Esophagus mucosa (tissue), 1 donor: Measurements from ENCODE around the gene KRTAP10-2. TPM values are rescaled to one million over a fixed set of nuclear protein-coding genes. Genes with fewer than 3 reads are reported as not detected.

Experiments
- ATAC-seq: fragments of 200-7000 bp; cut with Tn5 transposase; one replicate; pipeline ENCODE4 v1.9.1; 2020
- total RNA-seq: library from RNA; stranded (reverse); gene quantifications from one replicate; pipeline ENCODE4 v1.2.4, GENCODE V29; 2023
- donor health status: DM: yes; HTN: yes; CAD: no.

The KRTAP10-2 gene
- total RNA-seq, 1 donor from 2014 or later: not detected

DNA sequence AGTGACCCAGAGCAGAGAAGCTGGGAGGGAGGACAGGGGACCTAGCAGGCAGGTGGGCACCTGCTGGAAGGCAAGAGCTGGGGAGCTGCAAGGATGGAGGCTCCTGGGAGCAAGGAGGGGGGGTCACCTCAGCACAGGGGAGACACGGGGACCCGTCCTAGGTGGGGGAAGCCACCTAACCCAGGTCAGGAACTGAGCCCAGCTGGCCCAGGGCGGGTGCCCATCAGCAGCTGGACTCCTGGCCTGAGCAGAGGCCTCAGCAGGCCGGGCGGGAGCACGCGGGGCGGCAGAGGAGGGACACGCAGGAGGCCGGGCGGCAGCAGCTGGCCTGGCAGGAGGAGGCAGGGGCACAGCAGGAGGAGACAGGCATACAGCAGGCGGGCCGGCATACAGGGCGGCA is 12.3 kb downstream of the KRTAP10-2 start:
- no peak for ATAC-seq

DNA sequence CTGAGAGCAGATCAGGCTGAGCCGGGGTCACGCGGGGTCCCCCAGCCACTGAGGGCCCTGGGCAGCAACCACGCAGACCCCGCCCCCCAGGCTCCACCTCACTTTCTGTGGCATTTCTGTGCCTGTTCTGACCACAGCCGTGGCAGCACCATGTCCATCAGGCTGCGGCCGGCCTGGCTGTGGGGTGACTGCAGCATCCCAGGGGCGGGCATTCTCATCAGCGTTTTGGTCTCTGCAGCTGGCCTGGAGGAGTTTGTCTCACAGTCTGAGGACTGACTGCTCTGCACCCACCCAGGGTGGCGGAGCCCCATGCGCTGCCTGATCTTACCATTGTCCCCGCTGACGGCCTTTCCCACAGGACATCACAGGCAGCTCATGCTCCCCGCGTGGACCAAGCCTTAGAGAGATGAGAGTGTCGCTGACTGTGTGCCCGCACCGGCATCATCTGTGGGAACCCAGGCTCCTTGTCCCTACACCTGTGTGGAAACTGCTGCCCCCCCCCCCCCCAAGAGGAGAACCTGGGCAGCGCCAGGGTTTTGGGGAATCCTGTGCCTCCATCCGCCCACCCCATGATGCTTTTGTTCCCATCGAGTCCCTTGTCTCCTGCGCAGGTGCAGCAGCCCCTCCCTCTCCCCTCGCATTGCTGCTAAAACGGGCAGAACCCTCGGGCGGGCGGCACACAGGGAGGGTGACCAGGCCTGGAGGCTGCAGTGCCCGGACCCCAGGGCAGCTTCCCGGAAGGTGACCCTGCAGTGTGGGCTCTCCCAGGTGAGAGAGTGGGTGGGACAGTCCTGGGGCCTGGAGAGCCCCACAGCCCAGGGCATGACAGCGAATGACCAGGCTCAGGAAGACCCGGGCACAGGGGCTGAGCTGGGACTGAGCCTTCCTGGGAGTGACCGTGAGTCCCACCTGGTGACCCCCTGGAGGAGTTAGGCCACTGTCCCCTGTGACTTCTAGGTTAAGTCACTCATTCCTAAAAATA is 13.1 kb downstream of the KRTAP10-2 start:
- no peak for ATAC-seq

DNA sequence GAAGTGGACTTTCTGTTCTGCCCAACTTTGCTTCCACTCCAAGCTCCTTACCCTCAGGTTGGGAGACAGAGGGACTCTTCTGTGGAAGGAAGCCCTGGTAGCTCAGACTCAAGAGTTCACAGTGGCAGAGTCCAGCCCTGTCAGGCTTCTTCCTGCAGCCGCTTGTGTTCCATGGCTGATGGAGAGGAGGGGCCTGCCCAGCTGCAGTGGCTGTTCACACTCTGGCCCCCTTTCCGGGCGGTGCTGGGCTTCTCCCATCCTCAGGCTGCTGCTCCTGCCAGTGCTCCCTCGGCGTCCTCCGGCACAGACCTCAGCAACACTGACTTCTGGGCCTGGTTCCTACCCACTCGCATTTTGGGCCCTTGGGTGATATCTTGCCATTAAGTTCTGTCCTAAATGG is 15.3 kb downstream of the KRTAP10-2 start:
- ATAC-seq: no peak

DNA sequence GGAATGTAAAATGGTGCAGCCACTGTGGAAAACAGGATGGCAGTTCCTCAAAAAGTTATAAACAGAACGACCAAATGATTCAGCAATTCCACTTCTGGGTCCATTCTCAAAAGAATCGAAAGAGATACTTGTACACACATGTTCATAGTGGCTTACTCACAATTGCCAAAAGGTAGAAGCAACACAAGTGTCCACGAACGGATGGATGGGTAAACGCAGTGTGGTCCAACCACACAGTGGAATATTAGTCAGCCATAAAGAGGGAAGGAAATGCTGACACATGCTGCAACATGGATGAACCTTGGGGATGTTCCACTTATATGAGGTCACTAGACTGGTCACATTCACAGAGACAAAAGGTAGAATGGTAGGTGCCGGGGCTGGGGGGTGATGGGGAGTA is 16.6 kb downstream of the KRTAP10-2 start:
- no peak for ATAC-seq

DNA sequence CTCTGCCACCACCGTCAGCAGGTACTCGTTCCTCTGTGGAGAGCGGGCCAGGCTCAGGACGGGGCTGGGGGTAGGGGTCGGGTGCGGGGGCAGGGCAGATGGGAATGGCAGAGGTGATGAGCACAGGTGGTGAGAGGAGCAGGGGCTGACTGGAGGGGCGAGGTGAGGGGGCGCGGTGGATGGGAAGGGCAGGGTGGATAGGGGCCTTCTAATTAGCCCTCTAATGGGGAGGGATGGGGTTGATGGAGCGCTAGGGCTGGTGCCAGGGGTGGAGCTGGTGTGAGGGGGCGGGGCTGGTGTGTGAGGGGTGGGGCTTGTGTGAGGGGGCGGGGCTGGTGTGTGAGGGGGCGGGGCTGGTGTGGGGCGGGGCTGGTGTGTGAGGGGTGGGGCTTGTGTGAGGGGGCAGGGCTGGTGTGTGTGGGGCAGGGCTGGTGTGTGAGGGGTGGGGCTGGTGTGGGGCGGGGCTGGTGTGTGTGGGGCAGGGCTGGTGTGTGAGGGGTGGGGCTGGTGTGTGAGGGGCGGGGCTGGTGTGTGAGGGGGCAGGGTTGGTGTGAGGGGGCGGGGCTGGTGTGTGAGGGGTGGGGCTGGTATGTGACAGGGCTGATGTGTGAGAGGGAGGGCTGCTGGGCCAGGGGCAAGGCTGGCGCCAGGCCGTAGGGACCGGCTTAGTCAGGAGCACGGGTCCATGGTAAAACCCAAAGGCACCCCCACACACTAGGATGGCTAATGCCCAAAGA is 17.2 kb downstream of the KRTAP10-2 start:
- ATAC-seq: no peak

DNA sequence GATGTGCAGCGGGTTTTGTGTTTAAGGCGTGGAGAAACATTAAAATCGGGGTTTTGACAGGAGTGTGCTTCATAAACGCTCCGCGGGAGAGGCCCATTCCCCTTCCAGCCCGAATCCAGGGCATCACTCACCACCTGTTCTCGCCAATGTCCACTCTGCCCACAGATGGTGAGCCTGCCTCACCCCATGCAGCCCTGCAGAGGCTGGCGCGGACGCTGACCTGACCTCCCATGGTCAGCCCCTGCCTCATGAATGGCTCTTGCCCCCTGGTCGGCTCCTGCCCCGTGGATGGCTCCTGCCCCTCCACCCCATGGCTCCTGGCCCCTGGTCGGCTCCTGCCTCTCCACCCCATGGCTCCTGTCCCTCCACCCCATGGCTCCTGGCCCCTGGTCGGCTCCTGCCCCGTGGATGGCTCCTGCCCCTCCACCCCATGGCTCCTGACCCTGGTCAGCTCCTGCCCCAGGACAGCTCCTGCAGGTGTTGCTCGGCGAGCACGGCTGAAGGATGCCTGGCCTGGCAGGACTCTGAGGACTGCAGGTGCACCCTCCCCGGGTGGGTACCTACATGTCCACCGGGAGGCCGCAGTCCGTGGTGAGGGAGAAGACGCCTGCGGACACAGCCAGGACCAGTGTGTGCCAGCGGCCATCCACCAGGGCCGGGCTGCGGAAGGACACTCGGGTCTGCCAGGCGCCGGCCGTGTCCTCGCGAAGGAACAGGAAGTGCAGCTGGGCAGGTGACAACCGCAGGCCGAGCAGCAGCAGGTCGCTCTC is 18.0 kb downstream of the KRTAP10-2 start:
- no peak for ATAC-seq

DNA sequence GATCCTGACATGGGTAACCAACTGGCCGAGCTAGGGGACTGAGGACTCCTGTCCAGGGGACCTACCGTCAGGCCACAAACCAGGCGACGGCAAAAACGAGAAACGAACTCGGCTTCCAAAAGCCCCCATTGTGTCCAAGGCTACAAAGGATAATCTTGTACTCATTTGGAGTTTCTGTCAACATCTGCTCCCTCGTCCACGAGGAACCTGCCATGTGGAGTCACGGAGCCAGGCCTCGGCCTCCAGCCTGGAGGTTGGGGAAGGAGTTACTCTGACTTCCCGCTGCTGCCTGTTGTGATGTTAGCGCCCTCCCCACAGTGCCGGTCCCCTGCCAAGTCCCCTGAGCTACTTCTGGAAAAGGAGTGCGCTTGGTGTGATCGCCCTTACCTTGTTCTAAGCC is 18.6 kb downstream of the KRTAP10-2 start:
- no peak for ATAC-seq

DNA sequence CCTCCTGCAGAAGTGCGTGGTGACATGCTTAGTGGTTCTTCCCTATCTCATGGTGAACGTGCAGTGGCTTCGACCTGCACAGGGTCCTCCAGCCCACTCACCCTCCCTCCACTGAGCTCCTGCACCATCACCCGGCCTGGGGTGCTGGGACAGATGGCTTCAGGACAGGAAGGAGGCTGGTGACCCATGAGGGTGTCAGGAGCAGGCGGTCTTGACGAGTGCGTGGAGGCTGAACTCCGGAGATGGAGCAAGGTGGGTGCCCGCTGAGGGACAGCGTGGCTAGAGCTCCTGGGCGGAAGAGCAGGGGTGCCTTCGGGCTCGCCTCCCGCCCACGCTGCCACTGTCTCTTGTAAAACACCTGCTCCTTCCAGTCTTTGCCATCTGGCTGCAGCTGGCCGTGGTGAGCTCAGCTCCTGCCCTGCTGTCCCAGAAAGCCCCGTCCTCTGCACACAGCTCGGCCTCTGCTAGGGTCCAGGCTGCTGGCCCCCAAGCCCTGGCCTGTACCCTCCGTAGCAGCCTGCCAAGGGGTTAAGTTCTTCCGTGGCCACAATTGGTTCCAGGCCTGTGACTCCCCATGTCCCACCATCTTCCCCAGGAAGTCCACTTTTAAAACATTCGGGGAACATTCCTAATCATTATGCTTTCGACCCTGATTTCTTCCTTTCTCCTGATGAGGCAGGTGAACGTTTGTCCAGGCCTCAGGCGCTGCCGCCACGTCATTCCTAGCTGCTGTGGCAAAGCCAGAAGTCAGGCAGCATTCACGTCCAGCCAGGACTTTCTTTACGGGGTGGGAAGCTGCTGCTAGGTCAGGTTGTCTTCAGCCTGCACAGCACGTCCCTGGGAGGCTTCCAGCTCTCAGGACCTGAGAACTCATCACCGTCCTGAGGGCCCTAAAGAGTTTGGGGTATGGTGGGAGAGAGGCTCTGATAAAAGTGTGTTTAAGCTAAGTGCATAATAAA is 19.4 kb downstream of the KRTAP10-2 start:
- ATAC-seq: no peak

DNA sequence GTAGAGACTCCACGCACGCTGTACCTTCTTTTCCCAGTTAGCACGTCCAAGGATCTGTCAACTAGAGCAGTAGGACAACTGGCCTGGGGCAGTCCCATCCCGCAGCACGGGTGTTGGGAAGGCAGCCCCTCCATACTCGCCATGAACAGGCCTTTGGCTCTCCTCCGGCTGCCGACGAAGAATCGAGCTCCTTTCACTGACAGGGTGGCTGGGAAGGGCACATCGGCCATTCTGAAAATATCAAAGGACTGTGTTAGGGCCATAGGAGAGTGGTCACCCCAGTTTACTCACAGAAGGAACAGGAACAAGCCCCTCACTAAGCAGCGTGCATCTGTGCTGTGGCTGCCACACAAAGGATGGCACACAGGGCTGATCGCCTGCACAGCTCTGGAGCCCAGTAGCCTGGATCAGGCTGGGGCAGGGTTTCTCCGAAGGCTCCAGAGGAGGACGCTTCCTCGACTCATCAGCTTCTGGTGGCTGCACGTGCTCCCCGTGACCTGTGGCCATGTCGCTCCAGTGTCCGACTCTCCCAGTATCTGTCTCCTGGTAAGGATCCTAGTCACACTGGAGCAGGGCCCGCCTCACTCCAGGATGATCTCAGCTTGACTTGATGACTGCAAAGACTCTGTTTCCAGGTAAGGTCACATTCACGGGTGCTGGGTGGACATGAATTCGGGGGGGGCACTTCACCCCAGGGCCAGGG is 20.3 kb downstream of the KRTAP10-2 start:
- ATAC-seq: no peak

DNA sequence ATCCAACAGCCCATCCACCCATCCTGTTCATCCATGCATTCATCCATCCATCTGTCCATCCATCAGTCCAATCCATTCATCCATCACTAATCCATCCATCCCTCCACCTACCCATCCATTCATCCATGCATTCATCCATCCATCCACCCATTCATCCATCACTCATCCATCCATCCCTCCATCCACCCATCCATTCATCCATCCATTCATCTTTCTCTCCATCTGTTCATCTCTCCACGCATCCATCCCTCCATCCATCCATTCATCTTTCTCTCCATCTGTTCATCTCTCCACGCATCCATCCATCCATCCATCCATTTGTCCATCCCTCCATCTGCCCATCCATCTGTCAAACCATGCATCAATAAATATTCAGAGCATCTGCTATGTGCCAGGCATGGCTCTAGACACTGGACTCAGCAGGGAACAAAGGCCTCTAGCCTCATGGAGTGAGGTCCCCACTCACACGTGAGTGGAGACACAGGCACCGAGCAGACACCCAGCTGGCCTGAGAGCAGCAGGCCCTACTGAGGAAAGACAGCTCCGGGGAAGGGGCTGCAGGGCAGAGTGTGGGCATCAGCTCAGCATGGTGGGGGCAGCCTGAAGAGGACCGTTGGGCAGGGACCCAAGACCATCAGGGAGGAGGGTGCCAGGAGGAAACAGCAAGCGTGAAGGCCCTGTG is 20.9 kb downstream of the KRTAP10-2 start:
- no peak for ATAC-seq

DNA sequence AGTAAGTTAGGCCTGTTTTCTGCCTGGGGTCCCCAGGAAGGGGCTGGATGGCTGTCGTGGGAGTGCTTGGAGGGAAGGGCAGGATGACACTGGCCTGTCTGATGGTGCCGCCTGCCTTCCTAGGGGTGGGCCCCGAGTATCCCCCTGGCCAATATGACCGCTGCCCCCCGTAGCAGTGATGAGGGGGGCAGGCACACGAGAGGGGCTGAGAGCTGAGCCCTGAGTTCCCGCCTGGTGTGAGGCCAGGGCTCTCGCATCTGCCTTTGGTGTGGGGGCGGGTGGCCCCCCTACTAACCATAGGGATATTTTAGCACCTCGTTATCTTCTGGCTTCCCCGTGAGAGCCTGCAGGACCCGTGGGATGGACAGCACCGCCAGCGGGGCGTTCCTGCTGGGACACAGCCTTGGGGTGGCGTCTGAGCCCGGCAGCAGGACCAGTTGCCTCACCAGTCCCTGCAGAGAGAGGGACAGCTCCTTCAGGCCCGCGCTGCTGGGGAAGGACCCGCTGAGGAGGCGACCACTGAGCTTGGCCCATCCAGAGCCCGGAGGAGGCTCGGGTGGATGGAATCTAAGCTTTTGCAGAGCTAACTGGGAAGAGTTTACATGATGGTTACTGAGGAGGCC is 21.7 kb downstream of the KRTAP10-2 start:
- ATAC-seq: no peak

DNA sequence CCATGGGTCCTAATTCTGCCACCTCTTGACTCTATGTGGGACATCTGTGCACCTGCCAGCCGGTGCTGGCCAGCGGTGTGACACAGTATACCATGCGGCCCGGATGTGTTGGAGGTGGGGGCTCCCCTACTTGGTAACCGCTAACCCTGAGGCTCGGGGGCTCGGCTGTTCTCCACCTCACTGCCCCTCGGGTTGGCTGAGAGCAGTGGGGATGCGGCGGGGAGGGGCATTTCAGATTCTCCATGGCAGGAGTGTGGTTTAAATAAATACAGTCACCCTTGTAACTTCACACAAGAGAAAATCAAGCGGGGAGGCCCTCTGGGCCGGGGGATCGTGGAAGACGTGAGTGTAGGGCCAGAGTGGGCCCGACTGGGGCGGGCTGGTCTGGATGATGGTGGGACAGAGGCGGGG is 22.3 kb downstream of the KRTAP10-2 start:
- ATAC-seq: no peak

DNA sequence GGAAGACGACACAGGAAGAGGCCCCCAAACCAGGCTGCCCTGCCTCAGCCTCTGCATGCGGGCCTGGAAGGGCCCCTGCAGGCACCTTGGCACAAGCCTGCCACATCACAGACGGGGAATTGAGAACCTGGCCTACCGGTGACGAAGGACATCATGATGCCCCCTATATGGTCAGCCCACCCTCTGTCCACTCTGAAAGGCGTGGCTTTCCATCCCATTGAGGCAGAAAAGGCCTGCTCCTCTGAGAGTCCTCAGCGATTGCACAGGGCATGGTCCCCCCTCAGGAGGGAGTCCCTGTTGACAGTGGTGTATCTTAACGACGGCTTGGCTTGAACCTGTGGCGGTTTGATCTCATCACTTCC is 22.7 kb downstream of the KRTAP10-2 start:
- no peak for ATAC-seq

DNA sequence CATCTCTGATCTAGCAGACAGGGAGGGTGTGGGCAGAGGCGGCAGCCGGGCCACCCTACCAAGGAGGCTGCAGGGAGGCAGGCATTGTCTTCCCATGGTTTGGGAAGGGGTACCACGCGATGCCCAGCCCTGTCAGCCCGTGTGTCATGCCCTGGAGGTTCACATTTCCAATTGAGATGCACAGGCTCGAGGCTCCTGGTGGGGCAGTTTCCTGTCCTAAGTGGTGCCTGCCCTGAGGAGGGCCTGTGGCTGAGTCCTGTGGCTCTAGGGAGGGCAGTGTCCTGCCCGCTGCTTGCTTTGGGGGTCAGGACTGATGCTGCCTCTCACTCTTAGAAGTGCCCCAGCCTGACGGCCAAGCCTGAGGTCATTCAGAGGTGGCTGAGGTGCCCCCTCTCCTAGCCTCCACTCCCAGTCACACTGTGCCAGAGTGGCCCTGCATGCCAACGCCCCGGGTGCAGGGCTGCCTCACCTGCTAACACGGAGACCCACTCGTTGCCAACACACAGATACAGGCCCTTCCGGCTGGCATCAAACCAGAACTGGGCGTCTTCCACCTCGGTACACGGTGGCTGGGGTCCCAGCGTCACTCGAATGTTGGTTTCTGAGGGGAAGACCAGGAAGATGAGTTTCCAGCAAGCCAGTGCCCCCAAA is 23.2 kb downstream of the KRTAP10-2 start:
- no peak for ATAC-seq

DNA sequence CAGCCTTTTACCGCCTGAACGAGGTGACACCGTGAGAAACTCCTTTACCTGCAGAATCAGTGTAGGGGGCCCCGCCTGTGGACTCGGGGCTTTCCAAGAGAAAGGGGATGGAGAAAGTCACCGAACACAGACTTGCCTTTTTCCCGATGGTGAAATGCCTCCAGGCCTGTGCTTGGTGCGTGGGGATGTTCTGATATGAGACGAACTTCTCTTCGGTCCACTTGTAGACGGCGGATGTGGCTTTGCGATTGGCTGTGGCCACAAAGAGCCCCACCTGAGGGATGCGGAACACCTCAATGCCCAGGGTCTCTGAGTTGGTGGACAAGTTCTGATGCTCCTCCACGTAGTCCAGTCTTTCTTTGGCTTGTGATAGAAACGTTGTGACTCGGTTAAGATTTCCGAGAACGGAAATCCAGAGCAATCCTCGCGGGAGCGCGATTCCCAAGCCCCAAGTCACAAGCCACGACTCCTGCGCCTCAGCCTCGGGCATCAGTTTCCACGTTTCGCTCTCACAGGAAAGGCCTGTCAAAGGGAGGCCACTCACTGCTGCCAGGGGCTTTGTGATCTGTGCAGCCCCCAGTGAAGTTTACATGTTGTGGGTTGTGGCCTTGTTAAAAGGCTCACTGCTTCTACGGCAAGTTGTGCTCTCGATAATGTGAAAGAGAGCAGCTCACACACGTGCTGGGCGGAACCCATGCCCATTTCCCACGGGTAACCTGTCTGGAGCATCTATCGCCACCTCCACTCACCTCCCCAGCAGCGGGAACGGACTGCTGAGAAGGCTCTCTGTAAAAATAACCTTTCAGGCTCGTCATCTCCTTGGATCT is 23.9 kb downstream of the KRTAP10-2 start:
- no peak for ATAC-seq

DNA sequence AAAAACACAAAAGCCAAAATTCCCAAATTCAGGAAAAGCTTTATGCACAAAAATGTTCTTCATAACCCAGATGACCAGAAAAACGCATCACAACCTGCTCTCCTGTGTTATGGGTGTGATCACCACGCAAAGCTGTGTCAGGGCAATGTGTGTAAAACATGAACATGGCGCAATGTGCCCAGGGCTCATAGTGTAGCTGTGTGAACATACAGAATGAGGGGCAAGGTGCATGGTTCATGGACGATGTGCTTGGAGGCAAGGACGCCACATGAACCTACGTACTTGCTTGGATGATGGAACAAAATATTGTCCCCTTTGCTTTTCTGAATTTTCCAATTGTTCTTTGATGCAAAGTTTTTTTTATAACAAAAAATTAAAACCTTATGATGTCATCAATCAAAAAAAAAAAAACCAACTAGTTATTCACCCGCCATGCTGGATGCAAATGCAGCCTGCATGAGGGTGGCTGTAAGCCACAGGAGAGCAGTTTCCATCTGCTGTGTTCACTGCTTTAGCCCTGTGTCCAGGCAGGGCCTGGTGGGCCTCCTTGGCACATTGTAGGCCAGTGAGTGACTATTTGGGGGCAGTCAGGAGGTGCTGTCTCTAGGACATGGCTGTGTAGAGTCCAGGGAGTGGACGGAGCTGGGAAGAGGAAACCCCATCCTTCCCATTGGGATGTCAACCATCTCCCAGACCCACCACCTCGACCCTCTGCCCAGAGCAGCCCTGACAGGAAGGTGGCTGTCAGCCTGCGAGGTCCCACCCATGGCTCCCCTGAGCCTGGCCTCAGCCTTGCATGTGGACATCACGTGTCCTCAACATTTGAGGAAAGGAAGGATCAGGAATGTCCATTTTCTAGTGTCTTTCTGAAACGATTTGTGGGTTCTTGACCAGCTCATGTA is 25.0 kb downstream of the KRTAP10-2 start:
- ATAC-seq: no peak

DNA sequence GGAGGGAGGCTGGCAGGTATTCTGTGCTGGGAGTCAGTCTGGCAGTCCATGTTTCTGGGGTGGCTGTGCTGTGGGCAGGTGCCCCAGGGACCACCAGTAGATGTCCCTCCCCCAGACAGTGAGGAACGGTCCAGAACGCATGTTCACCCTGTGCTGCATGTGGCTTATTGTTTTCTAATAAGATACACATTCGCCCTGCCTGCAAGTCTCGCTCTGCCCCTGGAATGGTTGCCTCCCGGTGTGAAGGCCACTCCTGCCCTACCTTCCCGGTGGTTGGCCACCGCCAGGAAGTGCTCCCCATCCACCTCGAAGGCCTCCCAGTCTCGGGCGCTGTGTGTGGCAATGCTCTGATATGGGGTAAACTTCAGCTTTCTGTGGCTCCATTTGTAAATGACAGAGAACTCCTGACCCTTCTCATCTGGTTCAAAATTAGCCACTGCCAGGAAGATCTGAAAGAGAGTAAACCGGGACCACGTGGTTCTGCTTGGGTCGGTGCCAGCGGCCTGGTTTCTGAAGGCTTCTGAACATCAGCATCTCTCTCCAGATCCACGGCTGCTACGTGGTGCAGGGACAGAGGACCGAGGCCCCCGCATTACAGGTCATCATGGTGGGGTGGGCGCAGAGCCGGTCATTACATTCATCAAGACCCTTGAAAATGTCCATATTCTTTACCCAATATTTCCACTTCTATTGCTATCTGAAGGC is 25.8 kb downstream of the KRTAP10-2 start:
- no peak for ATAC-seq
